Endodermal cell (in vitro differentiated cells): ENCODE results near the gene ATOH8. TPM values are rescaled to one million over a fixed set of nuclear protein-coding genes. Genes with fewer than 3 reads are reported as not detected.

Source experiments
- DNase-seq: peaks from one replicate; pipeline ENCODE4 v3.0.0-alpha.2; 2017
- H3K27ac ChIP-seq: 2 replicates; pipeline ENCODE4 v1.5.1; 2013; ENCODE audit warnings: mild to moderate bottlenecking, low read depth, low read length, moderate library complexity
- H3K27me3 ChIP-seq: 2 replicates; pipeline ENCODE4 v1.6.1; 2013; ENCODE audit warnings: mild to moderate bottlenecking, low read length, moderate library complexity; ENCODE audit not compliant: insufficient read depth, control insufficient read depth, poor library complexity, severe bottlenecking
- H3K36me3 ChIP-seq: 2 replicates; pipeline ENCODE4 v1.7.0; 2013; ENCODE audit warnings: mild to moderate bottlenecking, low read length, moderate library complexity; ENCODE audit not compliant: control insufficient read depth, insufficient read depth
- H3K4me1 ChIP-seq: one replicate; pipeline ENCODE4 v1.7.0; 2013; ENCODE audit warnings: low read length; ENCODE audit not compliant: control insufficient read depth, insufficient read depth
- H3K4me3 ChIP-seq: 2 replicates; pipeline ENCODE4 v1.5.1; 2013; ENCODE audit warnings: mild to moderate bottlenecking, low read length, moderate library complexity
- H3K9ac ChIP-seq: 2 replicates; pipeline ENCODE4 v1.6.1; 2013; ENCODE audit warnings: mild to moderate bottlenecking, low read length, moderate library complexity; ENCODE audit not compliant: poor library complexity, severe bottlenecking; ENCODE audit errors: extremely low read depth
- H3K9me3 ChIP-seq: 2 replicates; pipeline ENCODE4 v1.6.1; 2013; ENCODE audit warnings: mild to moderate bottlenecking, low read length, moderate library complexity; ENCODE audit not compliant: control insufficient read depth
- H3K27ac Mint-ChIP-seq: 2 replicates; pipeline ENCODE4 v1.8.0; 2020; ENCODE audit warnings: mixed read lengths
- H3K27me3 Mint-ChIP-seq: 2 replicates; pipeline ENCODE4 v1.8.0; 2021; ENCODE audit warnings: mild to moderate bottlenecking, mixed read lengths; ENCODE audit not compliant: insufficient read depth
- H3K36me3 Mint-ChIP-seq: 2 replicates; pipeline ENCODE4 v1.8.0; 2020; ENCODE audit warnings: low read depth, mixed read lengths
- H3K4me1 Mint-ChIP-seq: 2 replicates; pipeline ENCODE4 v1.8.0; 2020; ENCODE audit warnings: mixed read lengths
- H3K4me3 Mint-ChIP-seq: 2 replicates; pipeline ENCODE4 v1.8.0; 2020; ENCODE audit warnings: mild to moderate bottlenecking, moderate library complexity, mixed read lengths
- H3K9me3 Mint-ChIP-seq: 2 replicates; pipeline ENCODE4 v1.8.0; 2020; ENCODE audit warnings: mild to moderate bottlenecking, mixed read lengths
- WGBS, 2 experiments: methylation state at CpG; one replicate each; pipeline versions ENCODE4 v1.1.5 to v1.1.7; 2013; ENCODE audit warnings: missing lambda C conversion rate in 2 of 2, mixed read lengths in 1 of 2; ENCODE audit not compliant: insufficient coverage in 1 of 2, insufficient read length in 1 of 2; 5-methylcytosine and 5-hydroxymethylcytosine counted together
- total RNA-seq, 2 donors: library from RNA; stranded (reverse); fragmentation: NEBNext Ultra II Directional in 1 of 2; extraction: Animal tissue kit (Norgen Biotek cat#: 25700) in 1 of 2; gene quantifications; 2 replicates in 1 of 2; 3 replicates in 1 of 2; pipeline ENCODE4 v1.2.1, GENCODE V29; 2021
- TF ChIP-seq, protein P1 (sequence below): fragments of 200-600 bp; sonication (generic); conservative IDR thresholded peaks from 2 replicates; pipeline ENCODE4 v1.5.0; 2021; ENCODE audit warnings: antibody characterized with exemption, mild to moderate bottlenecking

The ATOH8 gene
- total RNA-seq, 2 donors from 2014 or later: 1.3 to 1.6 TPM

DNA sequence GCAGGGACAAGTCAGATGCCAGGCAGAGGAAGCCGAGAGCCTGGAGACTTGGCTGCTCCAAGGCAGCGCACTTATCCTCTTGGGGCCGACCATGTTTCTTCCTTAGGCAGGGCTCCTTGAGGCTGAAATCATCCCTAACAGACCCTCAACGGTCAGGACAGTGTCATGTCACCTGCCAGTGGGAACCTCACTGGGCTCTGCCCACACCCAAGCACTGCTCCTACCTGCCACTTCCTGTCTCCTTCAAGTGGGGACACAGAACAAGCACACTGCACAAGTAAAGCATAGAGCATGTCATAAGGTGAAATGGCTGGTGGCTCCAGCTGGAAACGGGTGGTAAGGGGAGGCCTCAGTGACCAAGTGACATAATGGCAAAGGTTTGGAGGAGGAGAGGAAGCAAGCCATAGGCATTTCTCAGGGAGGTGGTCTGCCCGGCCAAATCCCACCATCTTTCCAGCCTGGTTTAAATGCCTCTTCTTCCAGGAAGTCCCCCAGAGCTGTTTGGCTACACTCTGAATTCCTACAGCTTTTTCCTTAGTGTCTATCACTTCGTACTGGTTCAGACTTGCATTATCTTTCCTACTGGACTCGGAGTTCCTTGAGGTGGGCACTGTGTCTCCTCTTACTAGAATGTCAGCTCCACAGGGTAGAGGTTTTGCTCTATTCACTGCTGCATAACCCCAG is 7.3 kb upstream of the ATOH8 start:
- Histone ChIP-seq H3K36me3 (no peaks in the 10 kb centered on the region), H3K27ac (no peak overlapping the region), H3K4me1 (peaks cover 8% of the 10 kb centered on the region), H3K9me3 (no peaks in the 10 kb centered on the region), H3K4me3 (no peak overlapping the region), H3K9ac (no peak overlapping the region), H3K27me3 (peaks cover 84% of the 10 kb centered on the region)
- Mint-ChIP-seq H3K9me3 (no peaks in the 10 kb centered on the region), H3K4me1 (peaks cover 20% of the 10 kb centered on the region), H3K27ac (no peak overlapping the region), H3K4me3 (no peak overlapping the region), H3K27me3 (peaks cover 87% of the 10 kb centered on the region), H3K36me3 (no peaks in the 10 kb centered on the region)
- DNase-seq: no peak
- 82 to 93% methylated on average over 7 to 8 of the region's 8 CpGs for whole genome bisulfite sequencing, 2 experiments
- TF ChIP-seq, protein P1, sequence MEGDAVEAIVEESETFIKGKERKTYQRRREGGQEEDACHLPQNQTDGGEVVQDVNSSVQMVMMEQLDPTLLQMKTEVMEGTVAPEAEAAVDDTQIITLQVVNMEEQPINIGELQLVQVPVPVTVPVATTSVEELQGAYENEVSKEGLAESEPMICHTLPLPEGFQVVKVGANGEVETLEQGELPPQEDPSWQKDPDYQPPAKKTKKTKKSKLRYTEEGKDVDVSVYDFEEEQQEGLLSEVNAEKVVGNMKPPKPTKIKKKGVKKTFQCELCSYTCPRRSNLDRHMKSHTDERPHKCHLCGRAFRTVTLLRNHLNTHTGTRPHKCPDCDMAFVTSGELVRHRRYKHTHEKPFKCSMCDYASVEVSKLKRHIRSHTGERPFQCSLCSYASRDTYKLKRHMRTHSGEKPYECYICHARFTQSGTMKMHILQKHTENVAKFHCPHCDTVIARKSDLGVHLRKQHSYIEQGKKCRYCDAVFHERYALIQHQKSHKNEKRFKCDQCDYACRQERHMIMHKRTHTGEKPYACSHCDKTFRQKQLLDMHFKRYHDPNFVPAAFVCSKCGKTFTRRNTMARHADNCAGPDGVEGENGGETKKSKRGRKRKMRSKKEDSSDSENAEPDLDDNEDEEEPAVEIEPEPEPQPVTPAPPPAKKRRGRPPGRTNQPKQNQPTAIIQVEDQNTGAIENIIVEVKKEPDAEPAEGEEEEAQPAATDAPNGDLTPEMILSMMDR: no peak

DNA sequence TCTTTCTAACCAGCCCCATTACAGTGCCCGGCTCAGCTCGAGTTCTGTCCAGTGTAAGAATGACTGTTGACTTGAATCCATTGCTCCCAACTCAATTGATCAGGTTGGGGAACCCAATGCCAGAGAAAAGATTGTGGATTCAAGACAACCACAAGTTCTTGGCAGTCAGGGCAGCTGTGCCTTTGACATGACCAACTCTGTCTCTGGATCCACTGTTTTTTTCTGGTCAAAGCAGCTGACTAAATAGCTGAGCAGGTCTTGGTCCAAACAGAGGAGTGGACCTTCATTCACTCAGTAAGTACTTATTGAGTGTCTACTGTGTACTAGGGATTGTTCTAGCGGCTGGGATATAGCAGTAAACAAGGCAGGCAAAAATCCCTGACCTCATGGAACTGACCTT is 6.3 kb upstream of the ATOH8 start:
- DNase-seq: no peak
- H3K27me3 Mint-ChIP-seq: peaks cover 89% of the 10 kb centered on the region
- no peak overlapping the region for H3K27ac ChIP-seq
- H3K4me1 Mint-ChIP-seq: peaks cover 16% of the 10 kb centered on the region
- TF ChIP-seq, protein P1: no peak
- 92 to 100% methylated on average over 3 of the region's 3 CpGs for WGBS, 2 experiments
- H3K36me3 ChIP-seq: no peaks in the 10 kb centered on the region
- peaks cover 88% of the 10 kb centered on the region for H3K27me3 ChIP-seq
- H3K9ac ChIP-seq: no peak overlapping the region
- H3K36me3 Mint-ChIP-seq: no peaks in the 10 kb centered on the region
- no peaks in the 10 kb centered on the region for H3K9me3 Mint-ChIP-seq
- no peaks in the 10 kb centered on the region for H3K9me3 ChIP-seq
- no peak overlapping the region for H3K27ac Mint-ChIP-seq
- H3K4me3 Mint-ChIP-seq: no peak overlapping the region
- H3K4me1 ChIP-seq: peaks cover 8% of the 10 kb centered on the region
- no peak overlapping the region for H3K4me3 ChIP-seq

DNA sequence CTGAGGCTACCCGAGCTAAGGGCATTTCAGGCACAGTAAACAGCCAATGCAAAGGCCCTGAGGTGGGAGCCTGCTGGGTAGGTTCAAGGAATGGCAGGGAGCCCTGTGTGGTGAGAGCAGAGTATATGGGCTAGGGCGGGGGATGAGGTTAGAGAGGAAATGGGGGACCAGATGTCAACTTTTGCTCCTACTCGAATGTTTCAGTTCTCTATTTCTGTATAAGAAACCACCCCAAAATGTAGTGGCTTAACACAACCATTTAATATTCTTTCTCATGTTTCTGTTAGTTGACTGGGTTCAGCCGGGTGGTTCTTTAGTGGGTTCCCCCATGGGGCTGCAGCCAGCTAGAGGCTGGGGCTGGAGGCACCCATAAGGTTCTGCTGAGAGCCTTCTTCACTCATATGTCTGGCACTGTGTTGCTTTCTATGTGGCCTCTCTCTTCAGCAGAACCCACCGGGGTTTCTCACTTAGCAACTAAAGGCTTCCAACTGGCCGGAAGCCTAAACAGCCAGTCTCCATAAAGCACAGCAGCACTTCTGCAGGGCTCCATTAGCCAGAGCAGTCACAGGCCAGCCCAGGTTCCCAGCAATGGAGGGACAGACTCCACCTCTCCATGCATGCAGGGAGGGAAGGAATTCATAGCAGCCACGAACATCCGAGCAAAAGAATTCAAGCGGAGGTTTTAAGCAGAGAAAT is 5.6 kb upstream of the ATOH8 start:
- no peak overlapping the region for H3K27ac ChIP-seq
- Mint-ChIP-seq H3K4me1 (peaks cover 11% of the 10 kb centered on the region), H3K4me3 (no peak overlapping the region), H3K27me3 (peaks cover 91% of the 10 kb centered on the region), H3K27ac (no peak overlapping the region), H3K36me3 (no peaks in the 10 kb centered on the region), H3K9me3 (no peaks in the 10 kb centered on the region)
- peaks cover 8% of the 10 kb centered on the region for H3K4me1 ChIP-seq
- no peak for DNase-seq
- H3K4me3 ChIP-seq: no peak overlapping the region
- WGBS, 2 experiments: 90 to 93% methylated on average over 3 to 9 of the region's 9 CpGs
- H3K9me3 ChIP-seq: no peaks in the 10 kb centered on the region
- no peak overlapping the region for H3K9ac ChIP-seq
- TF ChIP-seq, protein P1: no peak
- H3K36me3 ChIP-seq: no peaks in the 10 kb centered on the region
- H3K27me3 ChIP-seq: peaks cover 89% of the 10 kb centered on the region
